Activated naive CD8-positive, alpha-beta T cell treated with anti-CD3 and anti-CD28 coated beads, Interleukin-2, amount 50 U/mL, for 24 hours (primary cell): ENCODE results near the gene MAN1C1.

Experiments used
- ATAC-seq: fragments of 150-1000 bp; cut with Tn5 transposase; one replicate; pipeline ENCODE4 v1.10.0; 2021
- DNase-seq: peaks from one replicate; pipeline ENCODE4 v3.0.0; 2021
- H3K27ac Mint-ChIP-seq: one replicate; pipeline ENCODE4 v1.8.0; 2021; ENCODE audit warnings: mild to moderate bottlenecking, mixed read lengths
- H3K27me3 Mint-ChIP-seq: one replicate; pipeline ENCODE4 v1.8.0; 2021; ENCODE audit warnings: mixed read lengths
- H3K36me3 Mint-ChIP-seq: one replicate; pipeline ENCODE4 v1.8.0; 2021; ENCODE audit warnings: low read depth, mixed read lengths
- H3K4me1 Mint-ChIP-seq: one replicate; pipeline ENCODE4 v1.8.0; 2021; ENCODE audit warnings: mixed read lengths
- H3K4me3 Mint-ChIP-seq: one replicate; pipeline ENCODE4 v1.8.0; 2021; ENCODE audit warnings: mild to moderate bottlenecking, moderate library complexity, mixed read lengths
- H3K9me3 Mint-ChIP-seq: one replicate; pipeline ENCODE4 v1.8.0; 2021; ENCODE audit warnings: mixed read lengths

MAN1C1 gene

DNA sequence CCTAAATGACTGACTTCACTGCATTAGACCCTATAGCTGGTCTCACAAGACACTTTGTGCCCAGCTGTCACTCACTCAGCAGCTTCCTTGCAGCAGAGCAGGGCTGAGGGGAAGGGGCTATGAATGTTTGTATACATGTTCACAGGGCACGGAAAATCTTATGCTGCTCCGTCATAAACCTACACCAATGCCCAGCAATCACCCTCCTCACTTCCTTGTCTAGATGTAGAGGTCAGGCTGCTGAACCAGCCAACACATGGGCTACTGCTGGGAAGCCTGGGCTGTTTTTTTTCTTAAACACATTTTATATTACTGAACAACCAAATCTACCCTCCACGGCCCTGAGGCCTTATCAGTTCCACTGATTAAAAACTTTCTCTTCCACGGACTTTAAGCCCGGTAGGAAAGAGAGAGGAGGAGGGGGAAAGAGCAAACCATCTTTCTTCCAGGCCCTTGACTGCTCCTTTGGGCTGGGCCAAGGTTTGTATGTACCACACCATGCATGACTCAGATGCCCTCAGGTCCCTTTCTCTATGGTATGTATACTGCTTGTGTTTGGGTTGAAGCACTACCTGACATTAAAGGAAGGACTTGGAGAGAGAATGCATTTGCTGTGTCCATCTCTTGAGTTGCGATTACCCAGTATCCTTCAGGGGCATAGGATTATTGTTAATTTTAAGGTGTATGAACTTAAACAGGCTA is 215.9 kb downstream of the MAN1C1 start:
- H3K27ac Mint-ChIP-seq, result no peak overlapping the region
- no peak overlapping the region for H3K4me3 Mint-ChIP-seq
- H3K4me1 Mint-ChIP-seq, result no peaks in the 10 kb centered on the region
- ATAC-seq (no peak), DNase-seq (no peak)
- peaks cover 53% of the 10 kb centered on the region for H3K36me3 Mint-ChIP-seq
- H3K27me3 Mint-ChIP-seq, result no peaks in the 10 kb centered on the region
- no peaks in the 10 kb centered on the region for H3K9me3 Mint-ChIP-seq

DNA sequence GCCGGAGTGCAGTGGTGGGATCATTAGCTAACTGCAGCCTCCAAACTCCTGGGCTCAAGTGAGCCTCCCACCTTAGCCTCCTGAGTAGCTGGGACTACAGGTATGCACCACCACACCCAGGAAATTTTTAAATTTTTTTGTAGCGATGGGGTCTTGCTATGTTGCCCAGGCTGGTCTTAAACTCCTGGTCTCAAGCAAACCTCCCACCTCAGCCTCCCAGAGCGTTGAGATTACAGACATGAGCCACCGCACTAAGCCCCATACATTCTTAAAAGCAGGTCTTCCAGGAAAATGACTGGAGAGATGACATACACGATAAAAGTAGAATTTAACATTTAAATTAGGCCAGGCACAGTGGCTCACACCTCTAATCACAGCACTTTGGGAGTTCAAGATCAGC is 216.6 kb downstream of the MAN1C1 start:
- no peak for DNase-seq
- H3K4me1 Mint-ChIP-seq, result no peaks in the 10 kb centered on the region
- no peak overlapping the region for H3K27ac Mint-ChIP-seq
- H3K27me3 Mint-ChIP-seq, result no peaks in the 10 kb centered on the region
- H3K9me3 Mint-ChIP-seq, result no peaks in the 10 kb centered on the region
- ATAC-seq, result no peak
- no peak overlapping the region for H3K4me3 Mint-ChIP-seq
- peaks cover 49% of the 10 kb centered on the region for H3K36me3 Mint-ChIP-seq
